Coronary artery (tissue), 2 donors: Measurements from ENCODE around the gene SLC27A1.

ENCODE experiments used
- DNase-seq: peaks from one replicate; pipeline ENCODE4 v3.0.0-alpha.2; 2017; ENCODE audit warnings: low spot score
- H3K27ac ChIP-seq, 2 donors: fragments of 200-600 bp; sonication (generic); one replicate each; pipeline ENCODE4 v1.5.1; 2016 to 2019
- H3K4me3 ChIP-seq: fragments of 200-600 bp; sonication (generic); 2 replicates; pipeline ENCODE4 v1.5.1; 2016; ENCODE audit warnings: mild to moderate bottlenecking, moderate library complexity
- CTCF ChIP-seq: fragments of 200-600 bp; sonication (generic); IDR thresholded peaks from one replicate; pipeline ENCODE4 v1.5.1; 2019; ENCODE audit warnings: antibody characterized with exemption

The SLC27A1 gene

DNA sequence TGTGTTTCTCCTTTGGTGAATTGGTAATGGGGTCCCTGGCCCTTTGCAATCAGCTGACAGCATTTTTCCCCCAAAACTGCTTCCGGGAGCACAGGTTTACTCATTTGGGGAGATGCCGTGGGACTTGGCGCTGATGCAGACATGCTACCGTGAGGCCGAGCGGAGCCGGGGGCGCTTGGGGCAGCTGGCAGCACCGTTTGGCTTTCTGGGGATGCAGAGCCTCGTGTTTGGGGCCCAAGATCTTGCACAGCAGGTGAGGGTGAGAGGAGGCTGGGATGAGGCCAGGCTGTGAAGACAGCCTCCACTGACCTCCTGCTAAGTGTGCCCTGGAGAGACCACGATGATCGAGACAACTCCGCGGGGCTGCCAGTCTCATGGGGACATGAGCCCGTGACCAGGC, 71.7 kb downstream of the SLC27A1 start:
- no peak for TF ChIP-seq CTCF
- Histone ChIP-seq H3K27ac (no peak overlapping the region), H3K4me3 (no peak overlapping the region)
- DNase-seq, result no peak

GRCh38 chr19:17542793-17543582, 72.7 kb downstream of the SLC27A1 start:
- no peak for DNase-seq
- no peak overlapping the region for H3K27ac ChIP-seq
- H3K4me3 ChIP-seq, result no peak overlapping the region
- TF ChIP-seq CTCF, result no peak

DNA sequence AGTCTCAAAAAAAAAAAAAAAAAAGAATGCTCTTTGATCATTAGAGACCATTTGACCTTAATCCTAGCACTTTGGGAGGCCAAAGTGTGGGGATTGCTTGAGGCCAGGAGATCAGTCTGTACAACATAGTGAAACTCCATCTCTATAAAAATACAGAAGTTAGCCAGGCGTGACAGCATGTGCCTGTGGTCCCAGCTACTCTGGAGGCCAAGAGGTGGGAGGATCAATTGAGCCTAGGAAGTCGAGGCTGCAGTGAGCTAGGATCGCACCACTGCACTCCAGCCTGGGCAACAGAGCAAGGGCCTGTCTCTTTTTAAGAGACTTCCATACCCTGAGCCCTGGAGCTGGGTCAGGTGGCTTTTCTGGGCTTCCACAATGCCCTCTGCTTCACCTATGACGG, 73.7 kb downstream of the SLC27A1 start:
- DNase-seq, result no peak
- Histone ChIP-seq H3K27ac (no peak overlapping the region), H3K4me3 (no peak overlapping the region)
- TF ChIP-seq CTCF, result no peak

- Histone ChIP-seq H3K4me3 (no peak overlapping the region), H3K27ac (no peak overlapping the region)
- no peak for DNase-seq
- TF ChIP-seq CTCF, result no peak
Measured at GRCh38 chr19:17544418-17544817, 74.1 kb downstream of the SLC27A1 start.

DNA sequence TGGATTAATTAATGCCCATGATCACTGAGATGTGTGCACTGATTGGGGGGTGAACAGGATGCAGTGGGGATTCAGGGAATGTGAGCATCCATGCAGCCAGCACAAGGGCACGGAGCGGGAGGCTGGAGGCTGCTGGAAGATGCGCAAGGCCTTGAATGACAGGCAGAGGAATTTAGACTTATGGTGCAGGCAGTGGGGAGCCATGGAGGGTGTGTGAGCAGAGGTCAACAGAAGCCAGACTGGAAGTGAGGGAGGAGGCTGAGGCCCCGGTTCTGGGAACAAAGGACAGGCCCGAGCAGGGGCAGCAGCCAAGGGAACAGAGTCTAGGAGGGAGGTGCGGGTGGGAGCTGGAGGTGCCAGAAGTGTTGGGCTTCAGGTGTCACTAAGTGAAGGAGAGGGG, 77.8 kb downstream of the SLC27A1 start:
- DNase-seq, result no peak
- TF ChIP-seq CTCF, result no peak

DNA sequence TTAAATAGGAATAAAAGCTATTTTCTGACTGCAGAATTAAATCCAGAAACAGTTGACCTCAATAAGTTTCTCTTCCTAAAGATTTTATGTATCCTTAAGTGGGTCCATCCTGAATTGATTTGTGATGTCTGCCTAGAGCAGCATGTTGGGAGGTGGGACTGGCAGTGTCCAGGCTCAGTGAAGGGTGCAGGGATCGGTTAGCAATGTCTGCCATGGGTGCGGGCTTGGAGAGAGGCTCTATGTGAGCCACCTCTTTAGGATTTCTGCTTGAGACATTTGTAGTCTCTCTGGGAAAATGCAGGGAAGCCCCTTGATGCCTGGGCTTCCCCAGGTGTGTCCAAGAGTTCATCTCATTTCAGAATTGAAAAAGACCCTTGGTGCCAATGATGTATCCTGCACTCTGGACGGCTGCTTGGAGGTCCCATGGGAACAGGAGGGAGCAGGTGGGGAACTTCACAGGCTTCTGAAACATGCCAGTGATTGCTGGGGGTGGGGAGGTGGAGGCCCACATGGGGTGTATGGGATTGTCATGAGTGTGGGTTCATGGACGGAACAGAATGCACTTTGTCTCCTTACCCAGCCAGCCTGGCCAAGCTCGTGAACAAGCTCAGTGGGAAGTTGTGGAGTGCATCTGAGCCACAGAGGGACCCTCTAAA, 78.9 kb downstream of the SLC27A1 start:
- Histone ChIP-seq H3K27ac (no peak overlapping the region), H3K4me3 (no peak overlapping the region)
- TF ChIP-seq CTCF, result no peak
- DNase-seq, result no peak

More for the DNA sequence above, 77.8 kb downstream of the SLC27A1 start:
- Histone ChIP-seq H3K4me3 (no peak overlapping the region), H3K27ac (no peak overlapping the region)
